ENCODE results near the gene KIF1C. TPM values are rescaled to one million over a fixed set of nuclear protein-coding genes. Genes with fewer than 3 reads are reported as not detected.
A peak's percentile ranks its signal among the peaks of the same experiment; 100 is the strongest.

The KIF1C gene
- total RNA-seq, 1 experiment from 2014 or later = 85.6 TPM

GRCh38 chr17:4986403-4986802, 11.3 kb upstream of the KIF1C start:
- Histone ChIP-seq H3K27ac (ENCODE audit: insufficient read length, low read depth, low read length) (no peak overlapping the region), H4K20me1 (ENCODE audit: control insufficient read depth, insufficient read depth, insufficient read length) (no peaks in the 10 kb centered on the region), H3K4ac (ENCODE audit: low read depth, low read length) (no peak overlapping the region), H3K9ac (ENCODE audit: extremely low read depth, insufficient read length, low read length) (no peak overlapping the region), H2AK5ac (ENCODE audit: insufficient read length, low read length) (no peak overlapping the region), H3K56ac (ENCODE audit: insufficient read length, low read depth, low read length) (no peak overlapping the region), H3T11ph (ENCODE audit: low read length) (no peak overlapping the region), H2BK15ac (ENCODE audit: low read depth, low read length) (no peak overlapping the region), H3K18ac (ENCODE audit: insufficient read length, low read depth, low read length) (no peak overlapping the region), H2BK5ac (ENCODE audit: insufficient read length, low read length) (no peak overlapping the region), H3K79me1 (ENCODE audit: insufficient read depth, low read depth, low read length, poor library complexity, severe bottlenecking) (no peaks in the 10 kb centered on the region), H3K79me2 (ENCODE audit: insufficient read depth, low read length) (no peaks in the 10 kb centered on the region), H3K14ac (ENCODE audit: insufficient read depth, low read length) (no peak overlapping the region), H3K23ac (ENCODE audit: insufficient read length, low read depth, low read length) (no peak overlapping the region), H3K23me2 (ENCODE audit: insufficient read length, low read depth, low read length, poor library complexity, severe bottlenecking) (peaks cover 14% of the 10 kb centered on the region), H4K8ac (replicated peaks; ENCODE audit: insufficient read length, low read depth, low read length) (no peak overlapping the region), H3K9me3 (ENCODE audit: control insufficient read depth, low read depth, low read length) (no peaks in the 10 kb centered on the region), H3K4me1 (ENCODE audit: insufficient read depth, low read length) (no peaks in the 10 kb centered on the region), H2BK20ac (ENCODE audit: low read depth, low read length, poor library complexity, severe bottlenecking) (no peak overlapping the region), H4K91ac (ENCODE audit: insufficient read length, low read depth, low read length) (no peak overlapping the region), H2BK120ac (ENCODE audit: low read depth, low read length, poor library complexity, severe bottlenecking) (no peak overlapping the region), H2AFZ (ENCODE audit: low read length) (no peak overlapping the region), H2BK12ac (ENCODE audit: insufficient read length, low read depth, low read length) (no peak overlapping the region), H4K5ac (ENCODE audit: insufficient read length, low read depth, low read length) (no peak overlapping the region), H3K4me2 (ENCODE audit: insufficient read depth, insufficient read length, low read length) (peak overlapping the region; percentile 76), H3K27me3 (ENCODE audit: insufficient read depth, low read length) (peaks cover 1% of the 10 kb centered on the region; the same call in 1 of the 2 replicates)
- H3K27ac Mint-ChIP-seq = no peak overlapping the region
- TF ChIP-seq CTCF (conservative IDR thresholded peaks at IDR 0.05) = no peak
- H3K4me3 Mint-ChIP-seq = peak overlapping the region; percentile 79 to 87
- no peaks in the 10 kb centered on the region for H3K9me3 Mint-ChIP-seq
- peaks cover 64% of the 10 kb centered on the region for H3K27me3 Mint-ChIP-seq (ENCODE audit: low read depth)
- DNase-seq = no peak
- H3K4me1 Mint-ChIP-seq = peaks cover 20 to 22% of the 10 kb centered on the region in 2 experiments
- no CpG with 5 or more reads among the region's 5 CpGs for WGBS (ENCODE audit: extremely low coverage, insufficient read length, low lambda C conversion rate)
- peaks cover 0 to 9% (median 4%) of the 10 kb centered on the region in 3 experiments; a peak in 4 of 7 replicates for H3K36me3 Mint-ChIP-seq (ENCODE audit: insufficient read depth in 1 of 3, low read depth in 3 of 3)

Measured in H9 (cell line).